WTC11 (cell line): ENCODE results near the gene DMD.

Experiments used
- CREB1 ChIP-seq: sonication (generic); formaldehyde crosslinking; IDR thresholded peaks from 2 replicates; pipeline ENCODE4 v1.8.0; 2023; ENCODE audit warnings: mild to moderate bottlenecking, missing genetic modification reagents
- CTCF ChIP-seq: fragments of 200-600 bp; IDR thresholded peaks from 2 replicates; pipeline ENCODE4 v1.8.0; 2022; ENCODE audit warnings: antibody characterized with exemption
- ELF4 ChIP-seq: sonication (generic); formaldehyde crosslinking; IDR thresholded peaks from 2 replicates; pipeline ENCODE4 v1.8.1; 2022; ENCODE audit warnings: low read depth, mild to moderate bottlenecking, moderate library complexity, missing genetic modification reagents
- ESRRA ChIP-seq: sonication (generic); formaldehyde crosslinking; IDR thresholded peaks from 2 replicates; pipeline ENCODE4 v1.8.1; 2022; ENCODE audit warnings: mild to moderate bottlenecking, missing genetic modification reagents, borderline replicate concordance
- GABPB1 ChIP-seq: sonication (generic); formaldehyde crosslinking; IDR thresholded peaks from 2 replicates; pipeline ENCODE4 v1.8.1; 2023; ENCODE audit warnings: mild to moderate bottlenecking, missing genetic modification reagents
- TEAD1 ChIP-seq: sonication (generic); formaldehyde crosslinking; IDR thresholded peaks from 2 replicates; pipeline ENCODE4 v1.8.0; 2022; ENCODE audit warnings: mild to moderate bottlenecking, missing genetic modification reagents
- TF ChIP-seq, protein P1 (sequence below): sonication (generic); formaldehyde crosslinking; IDR thresholded peaks from 2 replicates; pipeline ENCODE4 v1.8.1; 2023; ENCODE audit warnings: mild to moderate bottlenecking, missing genetic modification reagents, moderate library complexity

GRCh38 chrX:31291131-31291530 is 1920.2 kb downstream of the DMD start:
- TF ChIP-seq CREB1 (CRISPR knock-in tag): no peak
- no peak for TF ChIP-seq ESRRA (CRISPR knock-in tag)
- TF ChIP-seq CTCF: no peak
- TF ChIP-seq ELF4: no peak
- no peak for TF ChIP-seq GABPB1
- TF ChIP-seq TEAD1 (CRISPR knock-in tag): no peak
- TF ChIP-seq, protein P1, sequence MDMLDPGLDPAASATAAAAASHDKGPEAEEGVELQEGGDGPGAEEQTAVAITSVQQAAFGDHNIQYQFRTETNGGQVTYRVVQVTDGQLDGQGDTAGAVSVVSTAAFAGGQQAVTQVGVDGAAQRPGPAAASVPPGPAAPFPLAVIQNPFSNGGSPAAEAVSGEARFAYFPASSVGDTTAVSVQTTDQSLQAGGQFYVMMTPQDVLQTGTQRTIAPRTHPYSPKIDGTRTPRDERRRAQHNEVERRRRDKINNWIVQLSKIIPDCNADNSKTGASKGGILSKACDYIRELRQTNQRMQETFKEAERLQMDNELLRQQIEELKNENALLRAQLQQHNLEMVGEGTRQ (CRISPR knock-in tag): no peak
